ENCODE results near the gene NEK9. TPM values are rescaled to one million over a fixed set of nuclear protein-coding genes. Genes with fewer than 3 reads are reported as not detected.

Gene NEK9
- total RNA-seq, 1 donor from 2014 or later, result 133 TPM

- Mint-ChIP-seq H3K27ac (no peak overlapping the region), H3K4me3 (no peak overlapping the region), H3K9me3 (no peaks in the 10 kb centered on the region), H3K4me1 (peaks cover 23% of the 10 kb centered on the region), H3K36me3 (peaks cover 2% of the 10 kb centered on the region), H3K27me3 (ENCODE audit: low read depth) (no peaks in the 10 kb centered on the region)
- TF ChIP-seq CTCF (IDR thresholded peaks at IDR 0.05; ENCODE audit: unreplicated experiment), result no peak
- DNase-seq (ENCODE audit: low spot score in 2 of 2, unreplicated experiment in 2 of 2), result no peak
Observed at GRCh38 chr14:75162631-75163030, 35.8 kb upstream of the NEK9 start.

GRCh38 chr14:75158843-75159614 lies 32.2 kb upstream of the NEK9 start:
- TF ChIP-seq CTCF (IDR thresholded peaks at IDR 0.05; ENCODE audit: unreplicated experiment), result no peak
- Mint-ChIP-seq H3K4me1 (peaks cover 7% of the 10 kb centered on the region), H3K27me3 (ENCODE audit: low read depth) (no peaks in the 10 kb centered on the region), H3K4me3 (no peak overlapping the region), H3K27ac (no peak overlapping the region), H3K9me3 (no peaks in the 10 kb centered on the region), H3K36me3 (peaks cover 2% of the 10 kb centered on the region)
- no peak for DNase-seq (ENCODE audit: low spot score in 2 of 2, unreplicated experiment in 2 of 2)

- Mint-ChIP-seq H3K4me3 (no peak overlapping the region), H3K9me3 (no peaks in the 10 kb centered on the region), H3K27me3 (ENCODE audit: low read depth) (no peaks in the 10 kb centered on the region), H3K36me3 (peaks cover 2% of the 10 kb centered on the region), H3K27ac (no peak overlapping the region), H3K4me1 (peaks cover 7% of the 10 kb centered on the region)
- DNase-seq (ENCODE audit: low spot score in 2 of 2, unreplicated experiment in 2 of 2), result no peak
- no peak for TF ChIP-seq CTCF (IDR thresholded peaks at IDR 0.05; ENCODE audit: unreplicated experiment)
Observed at GRCh38 chr14:75156901-75157300, 30.1 kb upstream of the NEK9 start.

- Mint-ChIP-seq H3K27me3 (ENCODE audit: low read depth) (no peaks in the 10 kb centered on the region), H3K9me3 (no peaks in the 10 kb centered on the region), H3K4me3 (no peak overlapping the region), H3K36me3 (peaks cover 5% of the 10 kb centered on the region), H3K4me1 (peaks cover 6% of the 10 kb centered on the region), H3K27ac (no peak overlapping the region)
- TF ChIP-seq CTCF (IDR thresholded peaks at IDR 0.05; ENCODE audit: unreplicated experiment), result no peak
- no peak for DNase-seq (ENCODE audit: low spot score in 2 of 2, unreplicated experiment in 2 of 2)
Observed at GRCh38 chr14:75156111-75156510, 29.3 kb upstream of the NEK9 start.

- DNase-seq (ENCODE audit: low spot score in 2 of 2, unreplicated experiment in 2 of 2), result no peak
- H3K4me1 Mint-ChIP-seq, result peaks cover 5% of the 10 kb centered on the region
- peaks cover 7% of the 10 kb centered on the region for H3K36me3 Mint-ChIP-seq
- no peak overlapping the region for H3K4me3 Mint-ChIP-seq
- no peak for TF ChIP-seq CTCF (IDR thresholded peaks at IDR 0.05; ENCODE audit: unreplicated experiment)
- no peaks in the 10 kb centered on the region for H3K9me3 Mint-ChIP-seq
- no peak overlapping the region for H3K27ac Mint-ChIP-seq
- no peaks in the 10 kb centered on the region for H3K27me3 Mint-ChIP-seq (ENCODE audit: low read depth)
Observed at GRCh38 chr14:75155169-75155568, 28.3 kb upstream of the NEK9 start.

Measured in mesothelial cell of epicardium (in vitro differentiated cells).